COR-L47 (cell line): ENCODE measurements around the gene RGMB.

Source experiments
- DNase-seq: peaks from one replicate; lab custom pipeline; 2025; lab: John Stamatoyannopoulos, UW

Gene RGMB

DNA sequence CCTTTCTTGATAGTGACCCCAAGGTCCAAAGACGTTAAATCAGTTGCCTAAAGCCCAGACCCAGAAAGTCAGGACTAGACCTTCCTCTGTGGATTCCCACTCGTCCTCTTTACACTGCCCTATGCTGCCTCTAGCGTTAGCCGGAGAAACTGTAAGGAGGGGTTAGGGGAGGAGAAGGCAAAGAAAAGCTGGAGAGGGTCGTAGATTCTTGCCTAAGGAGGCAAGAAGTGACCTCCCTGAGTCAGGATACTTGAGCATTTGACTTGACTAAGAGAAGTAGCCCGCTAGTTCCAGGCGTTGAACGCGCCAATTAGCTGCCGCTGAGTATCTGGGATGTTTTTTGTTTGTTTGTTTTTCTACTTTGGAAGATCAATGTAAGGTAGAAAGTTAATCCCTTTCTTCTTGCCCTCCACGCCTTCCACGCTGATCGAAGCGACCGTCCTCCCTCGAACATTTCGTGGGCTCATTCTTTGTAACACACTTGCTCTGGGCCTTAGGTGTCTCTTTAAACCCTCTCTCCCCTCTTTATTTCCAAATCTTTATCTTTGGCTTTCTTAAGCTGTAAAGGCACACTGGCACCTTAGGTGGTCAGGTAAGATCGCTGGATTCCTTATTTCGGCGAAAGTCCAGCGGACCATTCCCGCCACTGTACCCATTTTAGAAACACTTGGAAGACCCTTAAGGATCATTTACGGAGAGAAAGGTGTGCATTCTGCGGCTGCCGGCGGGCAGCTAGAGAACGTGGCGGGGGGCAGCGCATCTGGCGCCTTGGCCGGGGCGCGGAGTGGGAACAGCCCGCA, 5.1 kb upstream of the RGMB start:
- peak; percentile 30 for DNase-seq

DNA sequence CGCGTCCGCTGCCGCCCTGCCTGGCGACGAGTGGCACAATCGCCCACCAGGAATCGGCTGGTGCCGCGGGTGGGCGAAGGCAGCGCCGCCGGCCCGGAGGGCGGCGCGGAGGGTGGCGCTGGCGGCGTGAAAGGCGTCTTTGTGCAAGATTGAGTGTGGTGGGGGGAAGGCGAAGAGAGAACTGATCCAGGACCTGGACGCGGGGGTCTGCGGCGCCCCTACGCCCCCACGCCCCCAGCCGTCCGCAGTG, 4.6 kb upstream of the RGMB start:
- peak; percentile 60 for DNase-seq

DNA sequence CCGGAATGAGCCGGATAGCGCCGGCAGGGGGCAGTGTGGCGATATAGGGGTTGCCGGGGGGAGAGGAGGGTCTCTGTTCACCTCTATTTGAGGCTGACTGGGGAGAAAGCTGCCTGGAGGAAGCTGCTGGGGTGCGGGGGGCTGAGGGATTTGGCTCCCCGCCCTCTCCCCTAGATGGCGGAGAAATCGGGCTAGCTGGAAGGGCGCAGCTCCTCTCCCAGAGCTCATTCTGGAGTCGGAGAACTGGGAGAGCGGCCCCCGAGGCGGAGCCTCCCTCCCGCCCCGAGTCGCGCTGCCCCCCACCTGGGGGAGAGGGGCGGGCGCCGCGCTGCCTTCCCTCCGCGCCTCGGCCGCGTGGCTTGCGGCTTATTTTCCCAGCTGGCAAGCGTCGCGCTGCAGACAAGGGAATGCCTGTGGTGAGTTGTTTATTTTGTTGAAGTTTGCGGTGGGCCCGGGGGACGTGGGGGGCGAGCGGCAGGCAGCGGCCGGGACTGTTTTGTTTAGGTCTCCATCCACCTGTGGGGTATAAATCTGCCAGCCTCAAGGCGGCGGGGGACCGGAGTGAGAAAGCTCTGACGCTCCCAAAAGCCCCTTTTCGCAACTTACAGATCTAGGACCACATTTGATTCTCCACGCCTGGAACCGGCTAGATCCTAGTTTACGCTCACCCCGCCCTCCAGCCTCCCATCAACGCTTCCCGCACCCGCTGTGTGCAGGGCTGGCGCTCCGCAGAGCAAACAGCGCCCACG, 4.1 kb upstream of the RGMB start:
- DNase-seq: peak; percentile 68

DNA sequence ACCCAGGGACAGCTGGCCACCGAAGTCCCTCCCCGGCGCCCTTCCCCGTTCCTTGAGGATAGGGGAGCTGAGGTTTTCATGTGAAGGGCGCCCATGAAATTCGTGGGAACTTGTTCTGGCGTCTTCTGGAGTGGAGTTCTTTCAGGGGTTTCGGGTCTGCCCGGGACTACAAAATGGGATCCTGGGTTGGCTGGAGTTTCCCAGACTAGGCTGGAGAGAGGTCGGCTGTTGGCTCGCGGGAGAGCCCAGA, 3.6 kb upstream of the RGMB start:
- no peak for DNase-seq

DNA sequence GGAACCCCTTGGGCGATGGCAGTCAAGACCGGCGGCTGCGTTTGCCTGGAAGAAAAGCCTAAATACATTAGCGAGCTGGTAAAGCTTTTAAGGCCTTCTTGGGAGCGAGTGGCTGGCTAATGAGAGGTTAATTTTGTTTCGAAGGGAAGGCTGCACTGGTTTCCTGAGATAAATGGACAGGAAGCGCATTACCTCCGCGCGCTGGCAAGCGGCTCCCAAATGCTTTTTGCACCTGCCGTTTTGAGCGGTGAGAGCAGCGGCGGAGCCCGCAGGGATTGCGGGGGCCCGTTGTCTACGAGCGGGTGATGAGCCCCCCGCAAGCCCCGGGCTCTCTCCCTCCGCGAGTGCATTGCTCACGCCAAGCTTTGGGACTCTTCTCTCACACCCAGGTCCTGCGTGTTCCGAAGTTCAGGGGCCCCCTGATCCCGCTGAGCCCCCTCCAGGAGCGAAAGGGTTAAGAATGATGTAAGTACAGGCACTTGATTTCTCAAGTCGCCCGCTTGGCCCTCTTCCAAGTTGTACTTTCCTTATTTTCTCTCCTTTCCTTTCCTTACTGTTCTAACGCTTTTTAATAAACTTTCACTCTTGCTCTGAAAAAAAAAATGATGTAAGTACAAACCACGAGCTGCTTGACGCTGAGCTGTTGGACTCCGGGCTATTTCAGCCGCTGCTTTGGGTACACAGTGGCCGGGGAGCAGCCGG, 3.1 kb upstream of the RGMB start:
- DNase-seq: peak; percentile 57

DNA sequence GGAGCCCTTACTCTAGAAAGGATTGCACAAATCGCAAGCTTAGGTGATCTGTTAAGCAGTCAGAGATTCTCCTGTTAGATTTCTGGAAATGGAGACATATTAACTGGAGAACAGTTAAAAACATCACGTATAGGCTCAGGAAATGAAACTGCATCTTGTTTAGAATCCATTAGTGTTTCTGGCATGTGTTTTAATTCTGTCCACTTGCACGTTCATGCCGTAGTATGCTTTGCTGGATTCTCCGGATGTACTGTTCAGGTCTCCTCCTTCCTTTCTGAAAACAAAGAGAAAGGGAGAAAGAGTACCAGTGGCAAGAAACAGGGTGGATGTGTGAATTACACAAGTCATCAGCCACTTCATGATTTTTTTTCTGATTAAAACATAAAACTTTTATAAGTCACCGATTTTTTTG, 2.5 kb upstream of the RGMB start:
- no peak for DNase-seq

DNA sequence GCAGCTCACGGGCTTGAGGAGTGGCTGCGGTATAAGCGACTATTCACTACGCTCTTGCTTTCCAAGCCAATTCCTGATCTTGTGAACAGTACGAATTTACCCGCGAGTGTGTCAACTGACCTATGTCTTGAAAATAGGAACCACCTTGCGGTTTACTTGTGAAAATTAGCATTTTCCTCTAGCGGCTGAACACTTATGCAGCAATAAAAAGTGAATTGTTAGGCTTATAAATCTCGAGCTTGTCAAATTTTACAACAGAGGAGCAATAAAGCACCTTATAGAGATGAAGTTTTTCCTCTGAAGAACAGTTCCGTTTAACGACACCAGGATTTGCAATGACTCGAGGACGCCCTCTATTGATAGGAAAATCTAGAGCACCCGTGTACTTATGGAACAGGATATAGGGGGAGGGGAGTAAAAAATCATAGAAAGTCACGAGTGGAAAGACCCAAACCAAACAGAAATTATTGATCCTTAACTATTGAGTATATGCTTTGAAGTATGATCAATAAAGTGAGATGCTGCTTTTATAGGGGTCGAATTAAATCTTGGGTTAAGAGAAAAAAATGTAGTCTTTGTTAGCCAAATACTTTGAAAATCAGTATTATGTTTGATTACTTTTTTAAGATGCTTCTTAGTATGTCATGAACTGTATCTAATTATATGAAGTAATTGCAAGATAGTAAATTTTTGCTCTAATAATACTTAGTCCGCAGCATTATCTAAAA, 1.9 kb upstream of the RGMB start:
- DNase-seq: peak; percentile 75

DNA sequence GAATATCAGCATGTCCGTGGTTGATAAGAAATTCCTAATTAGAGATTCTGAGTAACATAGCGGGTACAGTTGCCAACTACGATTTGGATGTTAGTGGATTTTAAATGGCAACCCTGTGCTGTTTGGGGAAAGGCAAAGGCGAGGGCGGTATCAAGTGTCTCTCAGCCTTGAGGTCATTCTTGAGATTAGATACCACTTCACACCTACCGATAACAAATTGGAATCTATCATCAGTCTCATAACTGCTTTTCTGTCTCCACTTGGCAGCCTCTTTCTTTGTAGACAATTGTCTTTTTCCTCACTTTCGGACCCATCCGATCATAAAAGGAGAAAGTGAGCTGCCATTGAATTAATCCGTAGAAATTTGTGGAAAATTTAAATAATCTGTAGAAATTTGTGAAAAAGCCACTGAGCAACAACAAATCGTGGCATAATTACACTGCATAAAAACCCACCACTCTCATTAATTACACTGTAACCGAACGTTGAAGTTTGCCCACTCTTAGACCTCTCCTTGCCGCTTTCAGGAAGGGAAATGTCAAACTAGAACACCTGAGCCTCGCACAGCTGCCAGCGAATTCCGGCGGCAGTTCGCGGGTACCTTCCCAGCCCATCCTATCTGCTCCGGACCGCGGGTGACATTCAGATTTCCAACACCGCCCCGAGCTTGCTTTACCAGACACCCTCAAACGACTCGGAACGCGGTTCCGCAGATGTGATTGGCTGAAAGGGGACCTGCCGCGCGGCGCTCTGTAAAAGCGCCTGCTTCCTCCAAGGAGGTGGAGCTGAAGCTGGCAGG, 849 bp upstream of the RGMB start:
- DNase-seq: peak; percentile 90

DNA sequence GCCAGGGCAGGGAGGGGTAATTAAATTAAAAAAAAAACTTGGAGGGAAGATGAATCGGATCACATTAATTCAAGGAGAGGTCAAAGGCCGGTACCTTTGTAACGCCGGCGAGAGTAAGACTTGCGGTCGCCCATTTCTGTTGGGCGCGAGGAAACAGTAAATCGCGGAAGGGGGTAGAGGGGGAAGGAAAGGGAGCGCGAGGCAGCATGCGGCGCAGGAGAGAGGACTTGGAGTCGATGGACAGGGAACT, 324 bp upstream of the RGMB start:
- DNase-seq: no peak

DNA sequence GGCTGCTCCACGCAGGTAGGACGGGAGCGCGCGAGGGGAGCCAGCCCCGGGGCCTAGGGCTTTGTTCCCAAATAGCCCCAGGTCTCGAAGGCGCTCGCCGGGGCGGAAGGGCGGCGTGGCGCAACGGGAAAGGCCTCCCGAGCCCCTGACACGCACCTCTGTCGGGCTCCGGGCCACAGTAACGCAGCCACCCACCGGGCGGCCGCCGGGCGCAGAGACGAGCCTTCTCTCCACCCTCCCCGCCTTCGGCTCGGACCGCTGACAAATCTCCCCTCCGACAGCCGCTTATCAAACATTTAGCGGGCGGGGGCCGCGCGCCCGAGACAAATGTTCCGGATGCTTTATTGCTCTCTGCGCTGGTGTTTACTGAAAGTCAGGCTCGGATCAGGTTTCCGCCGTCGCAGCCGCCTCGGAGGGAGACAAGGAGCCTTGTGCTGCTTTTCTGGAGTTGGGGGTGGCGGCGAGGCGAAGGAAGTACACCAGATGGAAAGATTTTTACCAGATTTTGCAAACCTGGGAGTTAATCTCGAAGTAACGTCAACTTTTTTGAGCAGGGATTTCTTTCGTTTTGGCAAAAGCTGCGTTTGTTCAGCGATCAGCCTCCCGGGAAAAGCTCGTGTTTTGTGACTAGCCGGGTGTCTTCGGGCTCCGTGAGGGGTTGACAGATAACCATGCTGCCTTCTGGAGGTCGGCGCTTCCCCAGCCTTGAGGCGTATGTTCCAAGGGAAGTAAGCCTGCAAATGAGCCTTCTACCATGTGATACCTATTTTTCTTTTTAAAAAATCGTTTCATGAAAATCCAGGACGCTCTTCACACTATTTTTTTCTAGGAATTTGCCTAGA, 950 bp downstream of the RGMB start:
- DNase-seq: peak; percentile 62

DNA sequence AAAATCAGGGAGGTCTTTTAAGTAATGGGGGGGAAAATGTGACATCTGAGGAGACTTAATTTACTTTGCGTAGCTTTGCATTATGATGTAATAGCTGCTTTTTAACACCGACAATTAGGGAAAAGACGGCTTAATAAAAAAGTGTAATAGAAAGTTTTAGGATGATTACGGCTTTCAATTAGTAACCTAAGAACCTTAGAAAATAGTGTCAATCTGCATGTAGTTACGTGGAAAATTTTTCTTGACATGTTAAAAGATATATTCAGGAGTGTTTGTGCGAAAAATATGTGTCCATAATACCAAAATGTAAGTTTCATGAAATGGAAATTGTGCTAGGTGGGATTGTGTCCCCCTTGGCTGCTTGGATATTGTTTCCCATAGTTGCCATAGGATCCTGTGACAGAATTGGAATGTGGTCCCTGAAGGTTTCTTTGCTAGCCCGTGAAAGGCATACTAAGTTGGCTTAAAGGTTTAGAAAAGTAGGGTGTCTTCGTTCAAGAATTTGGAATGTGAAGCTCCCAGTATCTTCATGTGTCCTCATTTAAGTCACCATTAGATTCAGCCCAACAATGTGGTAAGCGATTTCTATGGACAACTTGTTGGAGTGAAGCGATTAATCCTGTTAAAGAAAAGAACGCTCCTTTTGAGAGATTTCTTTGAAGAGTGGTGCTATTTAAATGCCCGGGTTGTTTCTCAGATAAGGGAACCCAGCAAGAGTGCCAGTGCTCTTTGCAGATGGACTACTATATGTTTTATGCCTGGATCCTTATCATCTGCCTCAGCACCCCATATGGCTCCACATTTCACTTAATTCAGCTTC, 2.0 kb downstream of the RGMB start:
- DNase-seq: no peak

DNA sequence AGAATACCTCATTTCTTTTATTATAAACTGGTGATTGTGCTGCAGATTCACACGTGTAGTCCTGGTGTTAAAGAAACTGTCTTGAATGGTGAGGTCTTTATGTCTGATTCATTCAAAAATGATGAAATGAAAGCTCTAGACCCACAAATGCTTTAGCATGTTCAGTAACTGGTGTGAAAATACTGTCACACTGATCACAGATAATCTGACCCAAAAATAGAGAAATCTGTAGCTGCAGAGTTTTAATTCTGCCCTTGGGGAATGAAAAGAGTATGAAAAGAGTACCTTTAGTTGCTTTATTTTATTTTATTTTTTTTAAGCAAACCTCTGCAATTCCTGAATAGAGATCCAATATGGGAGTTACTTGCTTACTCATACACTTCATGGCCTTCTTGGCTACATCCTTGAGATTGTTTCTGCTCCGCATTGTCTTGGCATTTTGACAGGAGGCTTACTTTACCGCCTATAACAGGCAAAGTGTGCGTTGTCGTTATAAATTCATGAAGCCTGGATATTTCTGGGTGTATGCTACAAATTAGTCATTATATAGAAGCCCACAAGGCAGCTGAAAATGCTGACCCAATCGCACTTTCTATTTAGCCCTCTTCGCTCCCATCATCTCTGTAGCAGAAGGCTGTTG, 2.7 kb downstream of the RGMB start:
- DNase-seq: no peak

DNA sequence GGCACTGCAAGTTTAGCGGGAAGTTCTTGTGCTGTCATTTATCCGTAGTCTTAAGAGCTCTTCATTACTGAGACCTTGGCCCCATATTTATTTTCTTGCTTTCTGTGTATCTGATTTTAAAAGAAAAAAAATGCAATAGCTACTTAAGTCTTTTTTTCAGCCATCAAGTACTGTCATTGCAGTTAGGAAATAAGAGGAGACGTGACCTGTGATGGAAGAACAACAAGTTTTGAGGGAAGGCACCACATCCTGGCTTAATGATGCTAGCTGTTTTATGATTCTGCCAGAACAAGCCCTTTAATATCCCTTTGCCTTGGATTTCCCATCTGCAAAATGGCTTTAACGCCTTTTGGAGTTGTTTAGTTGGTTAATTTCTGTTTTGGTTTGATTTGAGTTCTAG, 3.8 kb downstream of the RGMB start:
- no peak for DNase-seq

DNA sequence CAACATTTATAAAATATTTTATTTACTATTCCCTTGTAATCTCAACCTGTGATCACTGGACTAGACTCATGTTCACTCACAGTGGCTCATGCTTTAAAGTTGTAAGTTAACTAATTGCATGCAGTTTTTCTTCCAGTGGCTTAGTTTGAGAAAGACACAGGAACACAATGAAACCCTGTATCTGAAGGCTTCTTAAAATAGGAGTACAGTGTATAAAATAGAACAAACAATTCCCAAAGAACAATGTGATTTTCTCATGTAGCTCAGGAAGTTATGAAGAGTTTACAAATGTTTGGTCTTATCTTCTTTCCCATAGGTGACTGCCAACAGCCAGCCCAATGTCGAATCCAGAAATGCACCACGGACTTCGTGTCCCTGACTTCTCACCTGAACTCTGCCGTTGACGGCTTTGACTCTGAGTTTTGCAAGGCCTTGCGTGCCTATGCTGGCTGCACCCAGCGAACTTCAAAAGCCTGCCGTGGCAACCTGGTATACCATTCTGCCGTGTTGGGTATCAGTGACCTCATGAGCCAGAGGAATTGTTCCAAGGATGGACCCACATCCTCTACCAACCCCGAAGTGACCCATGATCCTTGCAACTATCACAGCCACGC, 5.9 kb downstream of the RGMB start:
- DNase-seq: no peak

DNA sequence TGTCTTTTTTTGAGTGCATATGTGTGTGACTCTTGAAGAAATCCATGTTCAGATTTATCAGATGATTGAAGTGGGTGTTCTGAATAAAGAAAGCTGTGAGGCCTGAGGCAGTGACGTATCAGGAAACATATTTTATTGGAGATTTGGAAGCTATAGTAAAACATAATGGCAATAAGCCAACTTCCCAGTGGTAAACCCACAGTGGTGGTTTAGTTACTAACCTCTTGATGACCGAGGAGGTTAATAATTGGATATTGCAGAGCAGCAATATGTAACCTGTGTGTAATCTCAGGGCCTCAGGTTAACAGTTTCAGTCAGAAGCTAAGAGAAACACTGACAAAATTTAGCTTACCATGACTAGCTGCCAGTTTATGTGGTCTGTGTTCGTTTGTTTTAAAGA, 6.9 kb downstream of the RGMB start:
- no peak for DNase-seq

DNA sequence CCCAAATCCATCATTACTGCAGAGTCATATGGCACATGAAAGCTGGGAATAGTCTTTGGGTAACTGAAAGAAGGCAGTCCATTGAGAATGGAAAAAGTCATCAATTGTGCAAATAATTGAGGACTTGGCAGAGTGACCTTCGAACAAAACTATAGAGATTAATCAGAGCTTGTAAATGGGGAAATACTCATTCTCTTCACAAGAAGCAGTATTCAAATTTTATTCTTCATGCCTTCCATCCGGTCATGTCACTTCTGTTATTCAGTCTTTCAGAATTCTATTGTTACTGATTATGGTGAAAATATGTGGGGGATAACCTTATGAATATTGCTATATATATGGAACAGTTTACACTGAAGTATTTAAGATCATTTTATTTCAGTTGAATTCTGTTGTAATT, 8.1 kb downstream of the RGMB start:
- DNase-seq: no peak

DNA sequence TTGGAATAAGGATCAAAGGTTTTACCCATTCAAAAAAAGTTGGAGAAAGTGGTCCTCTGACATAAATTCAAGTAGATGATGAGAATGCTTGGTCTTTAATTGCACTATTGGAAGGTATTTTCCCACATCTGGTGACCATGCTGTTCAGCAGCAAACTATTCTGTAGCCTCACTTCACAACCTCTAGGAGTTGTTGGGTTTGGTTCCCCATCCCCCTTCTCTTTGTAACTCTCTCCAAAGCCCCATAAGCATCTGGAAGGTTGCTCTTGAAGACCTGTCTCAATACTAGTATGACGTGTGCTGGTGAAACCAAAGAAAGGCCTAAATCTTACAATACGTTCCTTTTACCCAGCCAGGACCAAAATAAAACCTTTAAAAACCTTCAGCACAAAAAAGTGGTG, 8.5 kb downstream of the RGMB start:
- no peak for DNase-seq

DNA sequence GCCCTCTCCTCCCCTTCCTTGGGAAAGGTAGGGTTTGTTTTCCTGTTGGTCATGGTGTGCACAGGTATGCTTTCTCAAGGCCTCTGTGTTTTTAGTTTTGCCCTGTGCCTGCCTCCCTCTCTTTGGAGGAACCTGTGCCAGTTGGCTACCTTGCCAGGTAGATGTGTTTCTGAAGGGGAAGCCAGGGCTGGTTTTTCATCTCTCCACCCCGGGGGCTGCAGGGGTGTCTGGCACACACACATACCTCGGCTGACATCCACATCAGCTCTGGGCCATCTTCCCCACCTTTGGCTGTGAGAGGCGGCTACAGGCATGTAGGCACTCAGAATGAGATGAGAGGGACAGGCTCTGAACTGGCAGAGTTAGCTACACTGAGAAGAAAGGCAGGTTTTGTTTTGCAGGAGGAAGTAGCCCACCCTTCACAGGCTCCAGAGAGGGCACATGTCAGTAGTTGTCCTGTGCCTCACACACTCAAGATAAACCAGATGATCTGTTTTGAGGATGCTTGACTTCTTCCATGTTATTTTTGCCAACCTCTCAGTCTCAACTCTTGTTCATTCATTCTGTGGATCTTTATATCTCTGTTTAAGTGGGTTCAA, 9.7 kb downstream of the RGMB start:
- no peak for DNase-seq

DNA sequence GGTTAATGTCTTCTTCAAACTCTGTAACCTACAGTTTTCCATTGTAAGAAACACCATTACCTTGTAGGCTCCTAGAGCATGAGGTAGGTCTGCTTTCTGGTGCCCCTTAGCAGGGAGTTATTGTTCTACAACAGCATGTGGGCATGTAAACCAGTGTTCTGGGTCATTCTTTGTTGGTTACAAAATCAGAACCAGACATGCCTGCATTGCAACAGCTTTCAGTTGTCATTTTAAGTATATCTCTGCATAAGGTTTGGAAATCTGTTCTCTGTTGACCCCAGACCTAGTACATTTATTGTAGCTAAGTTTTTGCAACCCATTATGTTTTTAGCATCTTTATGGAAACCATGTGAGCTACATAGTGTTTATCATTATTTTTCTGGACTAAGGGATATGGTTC, 10.9 kb downstream of the RGMB start:
- no peak for DNase-seq
